Activated B cell treated with CpG ODN at 0.5 μM for 24 hours (primary cell): Measurements from ENCODE around the gene POM121. TPM values are rescaled to one million over a fixed set of nuclear protein-coding genes. Genes with fewer than 3 reads are reported as not detected.
"Not testable (repeated sequence)": the region's sequence is repeated elsewhere in the genome, so short reads cannot be mapped to it uniquely, and the experiment has no call there.

ENCODE experiments used
- ATAC-seq: fragments of 200-7000 bp; cut with Tn5 transposase; one replicate; pipeline ENCODE4 v1.10.0; 2021; ENCODE audit warnings: low read depth, mild to moderate bottlenecking, moderate library complexity
- CTCF ChIA-PET: fragments of 350-600 bp; sonication (Branson Sonifier 250); formaldehyde crosslinking; loops from one replicate; lab custom pipeline; 2021; ENCODE audit warnings: antibody characterized with exemption; lab: Charles Lee
- POLR2A ChIA-PET: fragments of 350-600 bp; sonication (Branson Sonifier 250); formaldehyde crosslinking; loops from one replicate; lab custom pipeline; 2021; ENCODE audit warnings: antibody characterized with exemption; lab: Charles Lee
- DNase-seq: peaks from one replicate; pipeline ENCODE4 v3.0.0; 2022
- H3K27ac Mint-ChIP-seq: one replicate; pipeline ENCODE4 v1.8.0; 2020; ENCODE audit warnings: mixed read lengths
- H3K27me3 Mint-ChIP-seq: one replicate; pipeline ENCODE4 v1.8.0; 2021; ENCODE audit warnings: mixed read lengths
- H3K36me3 Mint-ChIP-seq: one replicate; pipeline ENCODE4 v1.8.0; 2021; ENCODE audit warnings: low read depth, mixed read lengths
- H3K4me1 Mint-ChIP-seq: one replicate; pipeline ENCODE4 v1.8.0; 2021; ENCODE audit warnings: mixed read lengths
- H3K4me3 Mint-ChIP-seq: one replicate; pipeline ENCODE4 v1.8.0; 2020; ENCODE audit warnings: mild to moderate bottlenecking, mixed read lengths
- H3K9me3 Mint-ChIP-seq: one replicate; pipeline ENCODE4 v1.8.0; 2020; ENCODE audit warnings: mixed read lengths
- intact Hi-C: fragments of 100-400 bp; cut with micrococcal nuclease; formaldehyde crosslinking; loops from one replicate; pipeline ENCODE4 v1.15.1; 2024
- total RNA-seq: library from RNA; stranded (reverse); gene quantifications from 2 replicates; pipeline ENCODE4 v1.2.3, GENCODE V29; 2022
- TF ChIP-seq, protein P1 (sequence below): fragments of 200-600 bp; IDR thresholded peaks from one replicate; pipeline ENCODE4 v1.8.0; 2022; ENCODE audit warnings: antibody characterized with exemption, mild to moderate bottlenecking

POM121 gene
- 42.6 and 46.7 TPM in 2 replicates for total RNA-seq

DNA sequence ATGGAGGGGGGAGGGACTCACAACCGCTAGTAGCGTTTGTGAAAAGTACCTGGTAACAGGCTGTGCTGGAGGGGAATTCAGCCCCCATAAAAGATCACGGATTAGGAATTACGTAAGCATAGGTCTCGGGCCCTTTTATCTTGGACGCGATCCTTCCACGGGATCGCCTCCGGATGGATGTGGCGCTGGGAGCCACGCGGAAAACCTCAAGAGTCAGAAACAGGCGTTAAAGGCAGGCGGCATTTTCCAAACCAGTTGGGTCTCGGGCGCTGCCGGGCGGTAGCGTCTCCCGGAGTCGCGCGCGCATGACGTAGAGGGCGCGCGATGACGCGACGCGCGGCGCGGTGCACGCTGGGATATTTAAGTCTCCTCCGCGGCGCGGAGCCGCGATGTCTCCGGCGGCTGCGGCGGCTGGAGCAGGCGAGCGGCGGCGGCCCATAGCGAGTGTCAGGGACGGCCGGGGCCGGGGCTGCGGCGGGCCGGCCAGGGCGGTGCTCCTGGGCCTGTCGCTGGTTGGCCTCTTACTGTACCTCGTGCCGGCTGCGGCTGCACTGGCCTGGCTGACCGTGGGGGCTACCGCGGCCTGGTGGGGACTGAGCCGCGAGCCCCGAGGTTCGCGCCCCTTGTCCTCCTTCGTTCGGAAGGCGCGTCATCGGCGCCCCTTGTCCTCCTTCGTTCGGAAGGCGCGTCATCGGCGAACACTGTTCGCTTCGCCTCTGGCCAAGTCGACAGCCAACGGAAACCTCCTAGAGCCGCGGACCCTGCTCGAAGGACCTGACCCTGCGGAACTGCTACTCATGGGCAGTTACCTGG is at the start of gene POM121:
TSS of gene POM121 (plus strand) at position 363 of the 813 bp plus-strand sequence. CDS start at position 390, 27 bp downstream.
- POLR2A ChIA-PET: interaction anchor here (0.6 kb wide), 1 partner anchor 441 kb away, joined by 5 read pairs; no protein-coding TSS in a partner anchor
- peak; percentile 89 for DNase-seq
- H3K4me1 Mint-ChIP-seq: peaks cover 31% of the 10 kb centered on the region
- H3K4me3 Mint-ChIP-seq: peak within 1 kb of the TSS; percentile 100
- peaks cover 53% of the 10 kb centered on the region for H3K36me3 Mint-ChIP-seq
- H3K27me3 Mint-ChIP-seq: no peaks in the 10 kb centered on the region
- CTCF ChIA-PET: no interaction called here
- H3K27ac Mint-ChIP-seq: peak within 1 kb of the TSS; percentile 98
- TF ChIP-seq, protein P1, sequence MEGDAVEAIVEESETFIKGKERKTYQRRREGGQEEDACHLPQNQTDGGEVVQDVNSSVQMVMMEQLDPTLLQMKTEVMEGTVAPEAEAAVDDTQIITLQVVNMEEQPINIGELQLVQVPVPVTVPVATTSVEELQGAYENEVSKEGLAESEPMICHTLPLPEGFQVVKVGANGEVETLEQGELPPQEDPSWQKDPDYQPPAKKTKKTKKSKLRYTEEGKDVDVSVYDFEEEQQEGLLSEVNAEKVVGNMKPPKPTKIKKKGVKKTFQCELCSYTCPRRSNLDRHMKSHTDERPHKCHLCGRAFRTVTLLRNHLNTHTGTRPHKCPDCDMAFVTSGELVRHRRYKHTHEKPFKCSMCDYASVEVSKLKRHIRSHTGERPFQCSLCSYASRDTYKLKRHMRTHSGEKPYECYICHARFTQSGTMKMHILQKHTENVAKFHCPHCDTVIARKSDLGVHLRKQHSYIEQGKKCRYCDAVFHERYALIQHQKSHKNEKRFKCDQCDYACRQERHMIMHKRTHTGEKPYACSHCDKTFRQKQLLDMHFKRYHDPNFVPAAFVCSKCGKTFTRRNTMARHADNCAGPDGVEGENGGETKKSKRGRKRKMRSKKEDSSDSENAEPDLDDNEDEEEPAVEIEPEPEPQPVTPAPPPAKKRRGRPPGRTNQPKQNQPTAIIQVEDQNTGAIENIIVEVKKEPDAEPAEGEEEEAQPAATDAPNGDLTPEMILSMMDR: no peak
- H3K9me3 Mint-ChIP-seq: no peaks in the 10 kb centered on the region
- intact Hi-C loops: loop anchor here (2.0 to 5.0 kb wide), 2 partner anchors 96 to 527 kb away; partner anchors contain the start of gene TYW1B
- ATAC-seq: peak; percentile 92

DNA sequence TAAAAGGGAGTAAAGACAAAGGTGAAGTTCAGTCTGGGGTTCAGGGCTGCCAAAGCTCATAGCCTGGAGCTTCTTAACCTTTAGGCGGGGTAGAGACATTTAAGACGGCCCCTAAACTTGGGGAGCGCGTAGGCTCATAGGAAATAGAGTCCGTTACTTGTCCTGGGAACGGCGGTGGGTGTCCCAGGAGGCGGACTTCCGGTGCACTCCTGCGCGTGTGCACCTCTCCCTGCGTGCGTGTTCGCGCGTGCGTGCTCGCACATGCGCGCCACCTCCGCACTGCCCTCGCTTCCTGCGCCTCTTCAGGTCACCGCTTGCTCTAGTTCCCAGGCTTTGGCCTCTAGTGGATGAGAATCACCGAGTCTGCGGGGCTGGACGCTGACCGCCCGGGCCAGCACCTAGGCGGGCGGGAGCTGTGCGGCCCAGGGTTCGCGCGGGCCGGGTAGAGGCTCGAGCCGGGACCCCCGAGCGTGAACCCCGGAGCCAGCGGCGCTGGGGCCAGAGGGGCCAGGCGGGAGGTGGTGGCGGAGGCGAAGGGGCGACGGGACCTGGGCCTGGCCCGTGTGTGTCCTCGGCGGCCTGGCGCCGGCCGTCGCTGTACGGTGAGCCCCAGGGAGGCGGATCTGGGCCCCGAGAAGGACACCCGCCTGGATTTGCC is 45.7 kb upstream of the POM121 start:
- H3K9me3 Mint-ChIP-seq, intact Hi-C loops, CTCF ChIA-PET, POLR2A ChIA-PET, H3K27me3 Mint-ChIP-seq: not testable (repeated sequence)
- Mint-ChIP-seq H3K36me3 (peaks cover 15% of the 10 kb centered on the region), H3K4me1 (peaks cover 12% of the 10 kb centered on the region), H3K27ac (peak overlapping the region; percentile 73), H3K4me3 (peak overlapping the region; percentile 95)
- peak; percentile 69 for DNase-seq
- peak; percentile 99 for ATAC-seq

DNA sequence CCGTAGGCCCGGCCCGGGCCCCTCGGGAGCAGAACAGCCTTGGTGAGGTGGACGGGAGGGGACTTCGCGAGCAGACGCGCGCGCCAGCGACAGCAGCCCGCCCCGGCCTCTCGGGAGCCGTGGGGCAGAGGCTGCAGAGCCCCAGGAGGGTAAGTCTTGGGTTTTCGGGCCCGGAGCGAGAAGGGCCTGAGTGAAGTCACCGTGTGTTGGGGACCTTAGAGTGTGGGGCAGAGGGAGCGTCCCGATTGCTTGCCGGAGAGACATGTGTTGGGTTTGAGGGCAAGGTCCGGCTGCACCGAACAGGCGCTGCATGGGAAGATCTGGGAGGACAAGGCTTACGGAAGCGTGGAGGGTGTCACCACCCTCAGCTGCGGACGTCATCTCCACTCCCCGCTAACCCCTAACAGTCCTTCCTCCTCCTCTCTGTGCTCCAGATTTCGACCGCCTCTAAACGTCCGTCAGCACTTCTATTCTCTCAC is 45.1 kb upstream of the POM121 start:
- Mint-ChIP-seq H3K36me3 (peaks cover 15% of the 10 kb centered on the region), H3K4me1 (peaks cover 12% of the 10 kb centered on the region), H3K4me3 (peak overlapping the region; percentile 95), H3K27ac (peak overlapping the region; percentile 89)
- ATAC-seq (peak; percentile 3), DNase-seq (peak; percentile 34)
- intact Hi-C loops, H3K9me3 Mint-ChIP-seq, CTCF ChIA-PET, H3K27me3 Mint-ChIP-seq: not testable (repeated sequence)
- POLR2A ChIA-PET: interaction anchor here (0.6 kb wide), 1 partner anchor 50 kb away, joined by 4 read pairs; no protein-coding TSS in a partner anchor

DNA sequence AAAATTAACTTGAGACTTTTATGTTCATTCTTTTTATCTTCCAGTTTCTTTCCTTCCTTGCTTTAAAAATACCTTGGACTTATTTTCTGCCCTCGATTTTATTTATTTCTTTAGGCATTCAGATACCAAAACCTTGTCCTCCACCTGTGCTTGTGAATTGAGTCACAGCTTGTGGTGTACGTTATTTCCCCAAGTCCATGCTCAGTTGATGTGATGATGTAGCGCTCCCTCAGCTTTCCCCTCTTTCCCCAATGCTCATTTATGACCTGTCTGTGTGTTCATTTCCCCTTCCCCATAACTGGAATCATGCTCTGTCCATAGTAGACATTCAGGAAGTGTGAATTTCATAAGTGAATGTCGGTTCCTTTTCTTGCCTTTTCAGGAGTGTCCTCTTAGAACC is 33.1 kb upstream of the POM121 start:
- H3K9me3 Mint-ChIP-seq, H3K27ac Mint-ChIP-seq, DNase-seq, H3K27me3 Mint-ChIP-seq, H3K4me3 Mint-ChIP-seq, POLR2A ChIA-PET, intact Hi-C loops, ATAC-seq, H3K4me1 Mint-ChIP-seq, CTCF ChIA-PET: not testable (repeated sequence)
- peaks cover 43% of the 10 kb centered on the region for H3K36me3 Mint-ChIP-seq

DNA sequence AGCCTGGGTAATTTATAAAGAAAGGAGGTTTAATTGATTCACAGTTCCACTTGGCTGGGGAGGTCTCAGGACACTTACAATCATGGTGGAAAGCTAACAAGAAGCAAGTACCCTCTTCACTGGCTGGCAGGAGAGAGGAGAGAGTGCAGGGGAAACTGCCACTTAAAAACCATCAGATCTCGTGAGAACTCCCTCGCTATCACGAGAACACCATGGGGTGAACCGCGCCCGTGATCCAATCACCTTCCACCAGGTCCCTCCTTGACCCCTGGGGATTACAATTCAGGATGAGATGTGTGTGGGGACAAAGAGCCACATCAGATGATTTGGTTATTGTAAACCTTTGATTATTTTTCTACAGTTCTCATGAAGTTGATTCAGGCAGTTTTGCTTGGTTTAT is 20.2 kb upstream of the POM121 start:
- POLR2A ChIA-PET, H3K27ac Mint-ChIP-seq, ATAC-seq, H3K4me3 Mint-ChIP-seq, intact Hi-C loops, H3K9me3 Mint-ChIP-seq, DNase-seq, H3K27me3 Mint-ChIP-seq, H3K4me1 Mint-ChIP-seq, CTCF ChIA-PET: not testable (repeated sequence)
- peaks cover 66% of the 10 kb centered on the region for H3K36me3 Mint-ChIP-seq

DNA sequence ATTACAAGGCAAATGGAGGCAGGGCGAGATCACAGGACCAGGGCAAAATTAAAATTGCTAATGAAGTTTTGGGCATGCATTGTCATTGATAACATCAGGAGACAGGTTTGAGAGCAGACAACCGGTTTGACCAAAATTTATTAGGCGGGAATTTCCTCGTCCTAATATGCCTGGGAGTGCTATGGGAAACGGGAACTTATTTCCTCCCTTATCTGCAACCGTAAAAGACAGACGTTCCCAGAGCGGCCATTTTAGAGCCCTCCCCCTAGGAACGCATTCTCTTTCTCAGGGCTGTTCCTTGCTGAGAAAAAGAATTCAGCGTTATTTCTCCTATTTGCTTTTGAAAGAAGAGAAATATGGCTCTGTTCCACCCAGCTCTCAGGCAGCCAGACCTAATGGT is 16.5 kb upstream of the POM121 start:
- H3K4me3 Mint-ChIP-seq, H3K4me1 Mint-ChIP-seq, H3K27me3 Mint-ChIP-seq, DNase-seq, intact Hi-C loops, CTCF ChIA-PET, ATAC-seq, H3K27ac Mint-ChIP-seq, H3K9me3 Mint-ChIP-seq, POLR2A ChIA-PET: not testable (repeated sequence)
- peaks cover 62% of the 10 kb centered on the region for H3K36me3 Mint-ChIP-seq

DNA sequence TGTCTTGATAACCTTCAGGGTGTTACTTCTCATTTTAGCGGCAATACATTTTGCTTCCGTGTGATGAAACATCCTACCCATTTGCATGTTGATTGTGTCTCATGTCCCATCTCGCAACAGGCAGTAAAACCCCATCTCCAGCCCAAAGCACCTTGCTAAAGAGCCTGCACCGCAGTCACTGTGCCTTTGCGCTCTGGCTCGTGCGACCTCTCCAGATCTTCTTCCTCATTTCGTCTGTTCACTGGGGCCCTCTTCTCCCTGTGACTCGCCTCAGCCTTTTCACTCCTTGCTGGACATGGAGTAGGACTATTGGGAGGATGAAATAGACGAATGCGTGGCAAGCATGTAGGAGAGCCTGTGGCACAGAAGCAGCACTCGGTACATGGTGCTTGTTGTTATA is 13.5 kb upstream of the POM121 start:
- peaks cover 14% of the 10 kb centered on the region for H3K4me1 Mint-ChIP-seq
- intact Hi-C loops, POLR2A ChIA-PET, H3K9me3 Mint-ChIP-seq, ATAC-seq, H3K4me3 Mint-ChIP-seq, CTCF ChIA-PET, H3K27me3 Mint-ChIP-seq, H3K27ac Mint-ChIP-seq, DNase-seq: not testable (repeated sequence)
- H3K36me3 Mint-ChIP-seq: peaks cover 61% of the 10 kb centered on the region

DNA sequence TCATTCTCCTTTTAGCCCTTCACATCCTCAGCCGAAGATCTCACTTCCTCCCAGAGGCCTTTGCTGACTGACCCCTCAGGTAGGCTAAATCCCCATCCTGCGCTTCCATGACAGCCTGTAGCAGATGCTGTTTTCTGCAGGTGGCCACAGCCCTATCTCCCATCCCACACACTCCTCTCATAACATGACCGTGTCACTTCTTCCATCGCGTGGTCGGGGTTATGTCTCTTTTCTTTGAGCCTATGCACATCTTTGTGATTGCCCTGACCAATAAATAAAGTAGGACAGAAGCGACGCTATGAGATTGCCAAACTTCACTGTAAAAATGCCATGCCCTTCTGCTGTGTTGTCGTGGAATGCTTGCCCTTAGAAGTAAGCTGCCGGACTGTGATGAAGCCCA is 11.1 kb upstream of the POM121 start:
- ChIA-PET POLR2A (interaction anchor here (0.7 kb wide), 1 partner anchor 13 kb away, joined by 4 read pairs; no protein-coding TSS in a partner anchor), CTCF (interaction anchor here (2.2 kb wide), 1 partner anchor 89 kb away, joined by 8 read pairs; no protein-coding TSS in a partner anchor)
- ATAC-seq, H3K4me3 Mint-ChIP-seq, H3K27me3 Mint-ChIP-seq, H3K9me3 Mint-ChIP-seq, H3K27ac Mint-ChIP-seq, DNase-seq: not testable (repeated sequence)
- intact Hi-C loops: loop anchor here (2.0 kb wide), 1 partner anchor 87 kb away; no protein-coding TSS in a partner anchor
- H3K4me1 Mint-ChIP-seq: peaks cover 14% of the 10 kb centered on the region
- H3K36me3 Mint-ChIP-seq: peaks cover 62% of the 10 kb centered on the region

DNA sequence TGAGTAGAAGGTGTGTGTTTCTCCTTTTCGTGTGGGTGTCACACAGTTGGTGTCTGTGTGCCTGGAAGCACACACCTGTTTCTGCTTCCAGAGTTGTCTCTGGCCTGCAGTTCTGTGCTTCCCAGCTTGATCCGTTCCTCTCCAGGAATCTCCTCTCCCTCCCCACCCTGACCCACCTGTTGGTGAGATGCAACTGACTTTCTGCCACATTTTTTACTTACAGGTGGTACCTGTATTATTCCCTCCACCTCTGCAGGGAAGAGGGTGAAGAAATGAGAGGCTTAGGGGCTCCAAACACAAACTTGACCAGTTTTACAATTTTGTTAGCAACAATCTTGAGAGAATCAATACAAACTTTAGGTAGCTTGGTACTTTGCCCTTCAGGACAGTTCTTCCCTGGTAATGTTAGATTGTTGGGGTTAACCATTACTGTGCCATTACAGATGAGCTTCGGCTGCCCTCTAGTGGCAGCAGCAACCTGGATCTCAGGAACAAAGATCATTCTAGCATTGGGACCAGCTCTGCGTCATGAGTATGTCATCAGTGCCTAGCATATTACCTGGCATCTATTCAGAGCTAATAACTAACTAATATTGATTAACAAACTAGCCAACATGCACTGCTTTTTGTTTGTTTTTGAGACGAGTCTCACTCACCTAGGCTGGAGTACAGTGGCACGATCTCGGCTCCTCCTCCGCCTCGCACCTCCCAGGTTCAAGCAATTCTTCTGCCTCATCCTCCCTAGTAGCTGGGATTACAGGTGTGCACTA is 10.0 kb upstream of the POM121 start:
- H3K4me3 Mint-ChIP-seq, H3K27ac Mint-ChIP-seq, H3K9me3 Mint-ChIP-seq, POLR2A ChIA-PET, H3K27me3 Mint-ChIP-seq: not testable (repeated sequence)
- Mint-ChIP-seq H3K36me3 (peaks cover 58% of the 10 kb centered on the region), H3K4me1 (peaks cover 14% of the 10 kb centered on the region)
- peak; percentile 25 for DNase-seq
- peak; percentile 80 for ATAC-seq
- intact Hi-C loops: loop anchor here (2.0 kb wide), 1 partner anchor 88 kb away; no protein-coding TSS in a partner anchor
- CTCF ChIA-PET: interaction anchor here (0.9 to 2.2 kb wide), 5 partner anchors 11 to 536 kb away, joined by 3 to 8 read pairs (median 4); no protein-coding TSS in a partner anchor
